Chondrocyte (in vitro differentiated cells): Measurements from ENCODE around the gene KDM4C. TPM values are rescaled to one million over a fixed set of nuclear protein-coding genes. Genes with fewer than 3 reads are reported as not detected.
"Not testable (repeated sequence)": the region's sequence is repeated elsewhere in the genome, so short reads cannot be mapped to it uniquely, and the experiment has no call there.

Experiments used
- DNase-seq: peaks from one replicate; pipeline ENCODE4 v3.0.0; 2021; ENCODE audit warnings: mixed read lengths, low spot score
- H3K27ac Mint-ChIP-seq: one replicate; pipeline ENCODE4 v1.8.0; 2021; ENCODE audit warnings: mild to moderate bottlenecking, moderate library complexity, mixed read lengths; ENCODE audit not compliant: unreplicated experiment
- H3K27me3 Mint-ChIP-seq: 2 replicates; pipeline ENCODE4 v1.8.0; 2021; ENCODE audit warnings: low read depth, mixed read lengths
- H3K36me3 Mint-ChIP-seq: 2 replicates; pipeline ENCODE4 v1.8.0; 2021; ENCODE audit warnings: low read depth, mixed read lengths
- H3K4me1 Mint-ChIP-seq: 2 replicates; pipeline ENCODE4 v1.8.0; 2021; ENCODE audit warnings: low read depth, mild to moderate bottlenecking, mixed read lengths
- H3K4me3 Mint-ChIP-seq: one replicate; pipeline ENCODE4 v1.8.0; 2021; ENCODE audit warnings: mild to moderate bottlenecking, moderate library complexity, mixed read lengths; ENCODE audit not compliant: unreplicated experiment
- H3K9me3 Mint-ChIP-seq: 2 replicates; pipeline ENCODE4 v1.8.0; 2021; ENCODE audit warnings: low read depth, mixed read lengths
- total RNA-seq: library from RNA; stranded (reverse); gene quantifications from 3 replicates; pipeline ENCODE4 v1.2.1, GENCODE V29; 2021
- TF ChIP-seq, protein P1 (sequence below): fragments of 200-600 bp; sonication (generic); IDR thresholded peaks from 2 replicates; pipeline ENCODE4 v1.5.0; 2021; ENCODE audit warnings: antibody characterized with exemption, mild to moderate bottlenecking, moderate library complexity

KDM4C gene
- total RNA-seq, 1 donor from 2014 or later = 18.1 TPM

DNA sequence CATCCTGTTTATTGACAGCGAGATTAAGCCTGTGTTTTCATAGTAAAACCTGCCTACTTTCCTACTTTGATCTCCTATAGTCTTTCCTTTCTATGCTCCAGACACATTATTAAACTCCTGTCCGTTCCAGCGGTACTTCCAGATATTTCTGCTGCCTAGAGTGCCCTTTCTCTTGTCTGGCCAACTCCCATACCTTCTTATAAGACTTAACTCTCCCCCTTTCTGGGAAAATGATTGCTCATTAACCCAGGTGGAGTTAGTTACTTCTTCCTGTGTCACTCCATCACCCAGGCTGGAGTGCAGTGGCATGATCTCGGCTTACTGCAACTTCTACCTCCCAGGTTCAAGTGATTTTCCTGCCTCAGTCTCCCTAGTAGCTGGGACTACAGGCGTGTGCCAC is 33.1 kb downstream of the KDM4C start:
- no peaks in the 10 kb centered on the region for H3K27me3 Mint-ChIP-seq
- H3K27ac Mint-ChIP-seq = no peak overlapping the region
- TF ChIP-seq, protein P1, sequence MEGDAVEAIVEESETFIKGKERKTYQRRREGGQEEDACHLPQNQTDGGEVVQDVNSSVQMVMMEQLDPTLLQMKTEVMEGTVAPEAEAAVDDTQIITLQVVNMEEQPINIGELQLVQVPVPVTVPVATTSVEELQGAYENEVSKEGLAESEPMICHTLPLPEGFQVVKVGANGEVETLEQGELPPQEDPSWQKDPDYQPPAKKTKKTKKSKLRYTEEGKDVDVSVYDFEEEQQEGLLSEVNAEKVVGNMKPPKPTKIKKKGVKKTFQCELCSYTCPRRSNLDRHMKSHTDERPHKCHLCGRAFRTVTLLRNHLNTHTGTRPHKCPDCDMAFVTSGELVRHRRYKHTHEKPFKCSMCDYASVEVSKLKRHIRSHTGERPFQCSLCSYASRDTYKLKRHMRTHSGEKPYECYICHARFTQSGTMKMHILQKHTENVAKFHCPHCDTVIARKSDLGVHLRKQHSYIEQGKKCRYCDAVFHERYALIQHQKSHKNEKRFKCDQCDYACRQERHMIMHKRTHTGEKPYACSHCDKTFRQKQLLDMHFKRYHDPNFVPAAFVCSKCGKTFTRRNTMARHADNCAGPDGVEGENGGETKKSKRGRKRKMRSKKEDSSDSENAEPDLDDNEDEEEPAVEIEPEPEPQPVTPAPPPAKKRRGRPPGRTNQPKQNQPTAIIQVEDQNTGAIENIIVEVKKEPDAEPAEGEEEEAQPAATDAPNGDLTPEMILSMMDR = no peak
- no peak overlapping the region for H3K4me3 Mint-ChIP-seq
- DNase-seq = no peak
- no peaks in the 10 kb centered on the region for H3K9me3 Mint-ChIP-seq
- peaks cover 15% of the 10 kb centered on the region for H3K4me1 Mint-ChIP-seq
- peaks cover 7% of the 10 kb centered on the region for H3K36me3 Mint-ChIP-seq

DNA sequence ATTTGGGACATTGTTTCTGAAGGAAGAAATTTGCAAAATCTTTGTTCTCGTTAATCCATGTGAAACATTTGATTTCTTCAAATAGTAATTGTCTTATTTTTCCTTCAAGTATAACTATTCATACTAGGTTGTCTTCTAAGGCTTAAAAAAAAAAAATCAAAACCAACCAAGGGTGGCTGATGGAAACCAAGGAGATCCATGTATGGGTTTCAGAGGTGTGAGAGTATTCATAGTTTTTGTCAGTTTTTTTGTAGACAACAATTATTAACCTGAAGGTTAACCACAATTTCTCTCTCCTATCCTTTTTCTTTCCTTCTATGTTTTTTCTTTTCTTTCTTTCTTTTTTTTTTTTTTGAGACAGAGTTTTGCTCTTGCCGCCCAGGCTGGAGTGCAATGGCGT is 35.4 kb downstream of the KDM4C start:
- Mint-ChIP-seq H3K27ac (no peak overlapping the region), H3K4me1 (peaks cover 6% of the 10 kb centered on the region), H3K4me3 (no peak overlapping the region), H3K9me3 (no peaks in the 10 kb centered on the region), H3K27me3 (no peaks in the 10 kb centered on the region), H3K36me3 (peaks cover 7% of the 10 kb centered on the region)
- TF ChIP-seq, protein P1 = no peak
- no peak for DNase-seq

DNA sequence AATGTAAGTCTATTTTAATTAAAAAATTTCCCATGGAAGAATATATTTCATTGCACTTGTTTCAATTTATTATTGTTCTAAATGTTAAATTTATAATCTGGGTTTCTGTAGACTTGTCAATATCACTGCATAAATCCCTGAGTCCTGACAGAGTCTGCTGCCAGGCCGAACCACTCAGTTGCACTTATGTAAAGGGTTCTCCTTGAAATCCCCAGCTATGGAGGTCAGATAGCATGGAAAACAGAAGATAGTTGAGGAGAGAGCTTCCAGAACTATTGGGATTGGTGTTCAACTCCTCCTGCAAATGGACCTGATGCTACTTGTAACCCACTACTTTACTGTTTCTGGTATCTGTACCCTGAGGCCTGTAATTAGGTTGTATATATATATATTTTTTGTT is 37.2 kb downstream of the KDM4C start:
- Mint-ChIP-seq H3K36me3 (peaks cover 7% of the 10 kb centered on the region), H3K27ac (no peak overlapping the region), H3K27me3 (no peaks in the 10 kb centered on the region), H3K4me3 (no peak overlapping the region), H3K9me3 (no peaks in the 10 kb centered on the region), H3K4me1 (no peaks in the 10 kb centered on the region)
- no peak for DNase-seq
- TF ChIP-seq, protein P1 = no peak

DNA sequence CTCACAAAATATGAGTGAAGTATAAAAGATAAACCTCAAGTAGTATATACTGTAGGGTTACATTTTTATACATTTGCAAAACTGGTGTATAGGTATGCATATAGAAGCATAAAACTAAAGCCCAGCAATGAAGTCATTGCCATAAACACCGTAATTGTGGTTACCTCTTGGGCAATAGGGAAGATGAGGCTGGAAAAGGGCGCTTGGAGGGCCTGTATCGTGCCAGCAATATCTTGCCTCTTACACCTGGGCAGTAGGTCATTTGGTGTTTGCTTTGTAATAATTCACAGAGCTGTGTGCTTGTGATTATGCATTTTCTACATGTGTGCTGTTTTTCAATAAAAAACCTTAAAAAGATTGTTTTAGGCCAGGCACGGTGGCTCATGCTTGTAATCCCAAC is 45.2 kb downstream of the KDM4C start:
- Mint-ChIP-seq H3K9me3 (no peaks in the 10 kb centered on the region), H3K4me1 (peaks cover 6% of the 10 kb centered on the region), H3K4me3 (no peak overlapping the region), H3K27me3 (no peaks in the 10 kb centered on the region), H3K36me3 (peaks cover 3% of the 10 kb centered on the region), H3K27ac (no peak overlapping the region)
- TF ChIP-seq, protein P1 = no peak
- DNase-seq = no peak

DNA sequence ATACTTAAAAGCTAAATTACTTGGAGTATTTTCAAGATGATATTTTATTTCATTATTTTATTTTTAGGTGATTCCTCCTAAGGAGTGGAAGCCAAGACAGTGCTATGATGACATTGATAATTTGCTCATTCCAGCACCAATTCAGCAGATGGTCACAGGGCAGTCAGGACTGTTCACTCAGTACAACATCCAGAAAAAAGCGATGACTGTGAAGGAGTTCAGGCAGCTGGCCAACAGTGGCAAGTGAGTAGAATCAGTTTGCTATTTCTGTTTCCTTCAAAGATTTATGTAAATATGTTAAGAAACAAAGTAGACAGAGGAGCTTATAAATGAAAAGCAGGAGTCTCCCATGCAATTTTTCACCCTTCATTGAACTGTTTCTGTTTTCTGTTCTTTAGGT is 47.8 kb downstream of the KDM4C start:
- no peaks in the 10 kb centered on the region for H3K27me3 Mint-ChIP-seq
- DNase-seq = no peak
- H3K4me3 Mint-ChIP-seq = no peak overlapping the region
- H3K9me3 Mint-ChIP-seq = no peaks in the 10 kb centered on the region
- H3K36me3 Mint-ChIP-seq = peaks cover 5% of the 10 kb centered on the region
- TF ChIP-seq, protein P1 = no peak
- no peak overlapping the region for H3K27ac Mint-ChIP-seq
- H3K4me1 Mint-ChIP-seq = peaks cover 6% of the 10 kb centered on the region

DNA sequence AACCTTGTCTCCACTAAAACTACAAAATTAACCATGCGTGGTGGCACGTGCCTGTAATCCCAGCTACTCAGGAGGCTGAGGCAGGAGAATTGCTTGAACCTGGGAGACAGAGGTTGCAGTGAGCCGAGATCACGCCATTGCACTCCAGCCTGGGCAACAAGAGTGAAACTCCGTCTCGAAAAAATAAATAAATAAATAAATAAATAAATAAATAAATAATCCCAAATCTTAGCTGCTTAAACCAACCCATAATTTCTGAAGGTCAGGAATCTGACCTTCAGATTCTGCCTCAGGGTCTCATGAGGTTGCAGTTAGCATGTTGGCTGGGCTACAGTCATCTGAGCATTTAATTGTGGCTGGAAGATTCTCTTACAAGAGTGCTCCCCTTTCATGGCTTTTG is 48.5 kb downstream of the KDM4C start:
- H3K4me3 Mint-ChIP-seq, H3K27me3 Mint-ChIP-seq, H3K9me3 Mint-ChIP-seq, H3K27ac Mint-ChIP-seq, H3K4me1 Mint-ChIP-seq, DNase-seq, H3K36me3 Mint-ChIP-seq: not testable (repeated sequence)

DNA sequence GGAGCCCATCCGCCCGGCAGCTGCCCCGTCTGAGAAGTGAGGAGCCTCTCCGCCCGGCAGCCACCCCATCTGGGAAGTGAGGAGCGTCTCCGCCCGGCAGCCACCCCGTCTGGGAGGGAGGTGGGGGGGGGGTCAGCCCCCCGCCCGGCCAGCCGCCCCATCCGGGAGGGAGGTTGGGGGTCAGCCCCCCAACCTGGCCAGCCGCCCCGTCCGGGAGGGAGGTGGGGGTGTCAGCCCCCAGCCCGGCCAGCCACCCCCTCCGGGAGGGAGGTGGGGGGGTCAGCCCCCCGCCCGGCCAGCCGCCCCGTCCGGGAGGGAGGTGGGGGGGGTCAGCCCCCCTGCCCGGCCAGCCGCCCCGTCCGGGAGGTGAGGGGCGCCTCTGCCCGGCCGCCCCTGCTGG is 49.9 kb downstream of the KDM4C start:
- not testable (repeated sequence) for H3K4me3 Mint-ChIP-seq, H3K9me3 Mint-ChIP-seq, H3K27ac Mint-ChIP-seq, DNase-seq, H3K27me3 Mint-ChIP-seq, H3K4me1 Mint-ChIP-seq, H3K36me3 Mint-ChIP-seq
